HepG2 (cell line): ENCODE results near the gene ASPHD1. TPM values are rescaled to one million over a fixed set of nuclear protein-coding genes. Genes with fewer than 3 reads are reported as not detected.

Experiments
- ERF ChIP-seq: IDR thresholded peaks from 2 replicates; pipeline ENCODE4 v1.6.1; 2018; ENCODE audit warnings: missing biosample characterization, missing genetic modification reagents
- JUN ChIP-seq: sonication (generic); formaldehyde crosslinking; IDR thresholded peaks from 2 replicates; pipeline ENCODE4 v1.4.0; 2020; ENCODE audit warnings: mild to moderate bottlenecking, missing genetic modification reagents
- KDM4B ChIP-seq: sonication (generic); formaldehyde crosslinking; IDR thresholded peaks from 2 replicates; pipeline ENCODE4 v1.4.0; 2020; ENCODE audit warnings: missing genetic modification reagents
- KLF12 ChIP-seq: sonication (generic); formaldehyde crosslinking; IDR thresholded peaks from 2 replicates; pipeline ENCODE4 v1.4.0; 2020; ENCODE audit warnings: missing genetic modification reagents, borderline replicate concordance
- MBNL3 ChIP-seq: fragments of 250-450 bp; sonication (Bioruptor Pico); conservative IDR thresholded peaks from 2 replicates; pipeline ENCODE4 v1.8.0; 2022; ENCODE audit warnings: mild to moderate bottlenecking, inconsistent platforms
- MED1 ChIP-seq: sonication (generic); formaldehyde crosslinking; IDR thresholded peaks from 2 replicates; pipeline ENCODE4 v1.4.0; 2020; ENCODE audit warnings: missing genetic modification reagents
- MYNN ChIP-seq: sonication (generic); formaldehyde crosslinking; IDR thresholded peaks from 2 replicates; pipeline ENCODE4 v1.4.0; 2020; ENCODE audit warnings: mild to moderate bottlenecking, low read depth, missing genetic modification reagents
- NCOA5 ChIP-seq: sonication (generic); formaldehyde crosslinking; IDR thresholded peaks from 2 replicates; pipeline ENCODE4 v1.4.0; 2020; ENCODE audit warnings: missing genetic modification reagents
- ZFP1 ChIP-seq: IDR thresholded peaks from 2 replicates; pipeline ENCODE4 v1.6.1; 2016
- ZNF331 ChIP-seq: sonication (generic); formaldehyde crosslinking; IDR thresholded peaks from 2 replicates; pipeline ENCODE4 v1.4.0; 2020; ENCODE audit warnings: missing genetic modification reagents
- polyA plus RNA-seq, 8 experiments: library from polyadenylated mRNA; depleted of rRNA in 3 of 8; stranded (reverse) in 7 of 8; unstranded in 1 of 8; fragments of >200 nt; fragmentation: Illumina TruSeq in 4 of 8; extraction: Trizol in 4 of 8; gene quantifications; 2 replicates each; pipeline versions ENCODE4 v1.2.1 to v1.2.3, GENCODE V29; 2011 to 2016; ENCODE audit warnings: low read depth in 4 of 8, missing spikeins in 1 of 8, mixed read lengths in 1 of 8; ENCODE audit not compliant: insufficient read depth in 1 of 8
- total RNA-seq, 5 experiments: library from RNA; depleted of rRNA; stranded (reverse); fragments of >200 nt; fragmentation: Illumina TruSeq; extraction: Trizol; gene quantifications; 2 replicates each; pipeline ENCODE4 v1.2.3, GENCODE V29; 2016; ENCODE audit warnings: low read depth in 1 of 5
- TF ChIP-seq, protein P1 (sequence below): sonication (generic); formaldehyde crosslinking; IDR thresholded peaks from 2 replicates; pipeline ENCODE4 v1.4.0; 2020; ENCODE audit warnings: mild to moderate bottlenecking, missing genetic modification reagents
- TF ChIP-seq, protein P2 (sequence below): sonication (generic); formaldehyde crosslinking; IDR thresholded peaks from 2 replicates; pipeline ENCODE4 v1.8.0; 2022; ENCODE audit warnings: missing genetic modification reagents, mild to moderate bottlenecking, borderline replicate concordance
- TF ChIP-seq, protein P3 (sequence below): IDR thresholded peaks from 2 replicates; pipeline ENCODE4 v1.6.1; 2016; ENCODE audit warnings: mild to moderate bottlenecking, missing biosample characterization, missing genetic modification reagents
- TF ChIP-seq, protein P4 (sequence below): IDR thresholded peaks from 2 replicates; pipeline ENCODE4 v1.4.0; 2020; ENCODE audit warnings: mild to moderate bottlenecking, missing genetic modification reagents
- TF ChIP-seq, protein P5 (sequence below): sonication (generic); formaldehyde crosslinking; IDR thresholded peaks from 2 replicates; pipeline ENCODE4 v1.8.0; 2022; ENCODE audit warnings: mild to moderate bottlenecking, missing genetic modification reagents, moderate library complexity
- TF ChIP-seq, protein P6 (sequence below): fragments of 450-650 bp; IDR thresholded peaks from 2 replicates; pipeline ENCODE4 v1.6.1; 2017

ASPHD1 gene
- total and polyA plus RNA-seq, 2 of the 13 experiments (the other 11 are each of a cell fraction or from before 2014, with no cell fraction given), result 13.1 to 19.7 TPM

DNA sequence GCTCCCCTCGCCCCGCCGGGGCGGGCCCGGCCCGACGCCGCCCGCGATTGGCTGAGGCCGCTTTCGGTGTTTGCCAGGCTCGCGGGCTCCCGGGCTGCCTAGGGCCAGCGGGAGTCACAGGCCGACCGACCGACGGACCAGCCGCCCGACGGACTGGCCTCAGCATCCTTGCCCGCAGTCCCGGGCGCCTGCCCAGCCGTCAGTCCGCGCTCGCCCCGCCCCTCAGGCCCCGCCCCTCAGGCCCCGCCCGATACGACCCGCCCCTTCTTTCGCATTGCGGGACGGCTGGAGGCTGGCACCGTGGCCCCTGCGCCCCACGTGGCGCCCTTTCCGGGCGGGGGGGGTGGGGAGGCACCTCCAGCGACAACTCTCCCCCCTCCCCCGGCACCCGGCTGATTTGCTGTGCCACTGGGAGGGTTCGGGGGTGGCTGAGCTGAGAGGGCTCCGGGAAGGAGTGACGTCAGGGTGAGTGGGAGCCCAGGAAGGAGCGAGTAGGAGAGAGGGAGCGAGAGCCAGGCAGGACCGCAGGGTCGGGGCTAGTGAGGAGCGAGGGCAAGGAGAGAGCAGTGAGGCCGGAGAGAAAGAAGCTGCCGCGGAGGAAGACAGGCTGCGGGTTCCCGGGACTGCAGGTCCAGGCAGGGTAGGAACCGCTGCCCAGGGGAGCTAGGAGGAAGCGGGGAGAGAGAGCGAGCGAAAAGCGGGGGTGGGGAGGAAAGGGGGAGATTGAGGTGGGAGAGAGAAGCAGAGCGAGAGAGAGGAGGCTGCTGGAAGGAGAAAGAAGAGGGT lies at the start of gene ASPHD1 (continued):
- TF ChIP-seq, protein P1, sequence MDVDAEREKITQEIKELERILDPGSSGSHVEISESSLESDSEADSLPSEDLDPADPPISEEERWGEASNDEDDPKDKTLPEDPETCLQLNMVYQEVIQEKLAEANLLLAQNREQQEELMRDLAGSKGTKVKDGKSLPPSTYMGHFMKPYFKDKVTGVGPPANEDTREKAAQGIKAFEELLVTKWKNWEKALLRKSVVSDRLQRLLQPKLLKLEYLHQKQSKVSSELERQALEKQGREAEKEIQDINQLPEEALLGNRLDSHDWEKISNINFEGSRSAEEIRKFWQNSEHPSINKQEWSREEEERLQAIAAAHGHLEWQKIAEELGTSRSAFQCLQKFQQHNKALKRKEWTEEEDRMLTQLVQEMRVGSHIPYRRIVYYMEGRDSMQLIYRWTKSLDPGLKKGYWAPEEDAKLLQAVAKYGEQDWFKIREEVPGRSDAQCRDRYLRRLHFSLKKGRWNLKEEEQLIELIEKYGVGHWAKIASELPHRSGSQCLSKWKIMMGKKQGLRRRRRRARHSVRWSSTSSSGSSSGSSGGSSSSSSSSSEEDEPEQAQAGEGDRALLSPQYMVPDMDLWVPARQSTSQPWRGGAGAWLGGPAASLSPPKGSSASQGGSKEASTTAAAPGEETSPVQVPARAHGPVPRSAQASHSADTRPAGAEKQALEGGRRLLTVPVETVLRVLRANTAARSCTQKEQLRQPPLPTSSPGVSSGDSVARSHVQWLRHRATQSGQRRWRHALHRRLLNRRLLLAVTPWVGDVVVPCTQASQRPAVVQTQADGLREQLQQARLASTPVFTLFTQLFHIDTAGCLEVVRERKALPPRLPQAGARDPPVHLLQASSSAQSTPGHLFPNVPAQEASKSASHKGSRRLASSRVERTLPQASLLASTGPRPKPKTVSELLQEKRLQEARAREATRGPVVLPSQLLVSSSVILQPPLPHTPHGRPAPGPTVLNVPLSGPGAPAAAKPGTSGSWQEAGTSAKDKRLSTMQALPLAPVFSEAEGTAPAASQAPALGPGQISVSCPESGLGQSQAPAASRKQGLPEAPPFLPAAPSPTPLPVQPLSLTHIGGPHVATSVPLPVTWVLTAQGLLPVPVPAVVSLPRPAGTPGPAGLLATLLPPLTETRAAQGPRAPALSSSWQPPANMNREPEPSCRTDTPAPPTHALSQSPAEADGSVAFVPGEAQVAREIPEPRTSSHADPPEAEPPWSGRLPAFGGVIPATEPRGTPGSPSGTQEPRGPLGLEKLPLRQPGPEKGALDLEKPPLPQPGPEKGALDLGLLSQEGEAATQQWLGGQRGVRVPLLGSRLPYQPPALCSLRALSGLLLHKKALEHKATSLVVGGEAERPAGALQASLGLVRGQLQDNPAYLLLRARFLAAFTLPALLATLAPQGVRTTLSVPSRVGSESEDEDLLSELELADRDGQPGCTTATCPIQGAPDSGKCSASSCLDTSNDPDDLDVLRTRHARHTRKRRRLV (CRISPR knock-in tag), result 0 out of 2 replicates have a peak, but pooled peaks have one; percentile 10
- TF ChIP-seq, protein P2, sequence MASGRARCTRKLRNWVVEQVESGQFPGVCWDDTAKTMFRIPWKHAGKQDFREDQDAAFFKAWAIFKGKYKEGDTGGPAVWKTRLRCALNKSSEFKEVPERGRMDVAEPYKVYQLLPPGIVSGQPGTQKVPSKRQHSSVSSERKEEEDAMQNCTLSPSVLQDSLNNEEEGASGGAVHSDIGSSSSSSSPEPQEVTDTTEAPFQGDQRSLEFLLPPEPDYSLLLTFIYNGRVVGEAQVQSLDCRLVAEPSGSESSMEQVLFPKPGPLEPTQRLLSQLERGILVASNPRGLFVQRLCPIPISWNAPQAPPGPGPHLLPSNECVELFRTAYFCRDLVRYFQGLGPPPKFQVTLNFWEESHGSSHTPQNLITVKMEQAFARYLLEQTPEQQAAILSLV (CRISPR knock-in tag), result peak; percentile 92; the same call in 1 of the 2 replicates
- TF ChIP-seq MYNN (no peak; the same call in 1 of the 2 replicates), KDM4B (CRISPR knock-in tag) (peak; percentile 62; the same call in 1 of the 2 replicates), MED1 (0 out of 2 replicates have a peak, but pooled peaks have one; percentile 27), ZFP1 (CRISPR knock-in tag) (no peak), ZNF331 (no peak), NCOA5 (no peak), MBNL3 (CRISPR knock-in tag) (no peak), JUN (CRISPR knock-in tag) (peak; percentile 47; the same call in 1 of the 2 replicates), KLF12 (CRISPR knock-in tag) (peak; percentile 98), ERF (peak; percentile 97; the same call in 1 of the 2 replicates)
- TF ChIP-seq, protein P3, sequence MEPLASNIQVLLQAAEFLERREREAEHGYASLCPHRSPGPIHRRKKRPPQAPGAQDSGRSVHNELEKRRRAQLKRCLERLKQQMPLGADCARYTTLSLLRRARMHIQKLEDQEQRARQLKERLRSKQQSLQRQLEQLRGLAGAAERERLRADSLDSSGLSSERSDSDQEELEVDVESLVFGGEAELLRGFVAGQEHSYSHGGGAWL (CRISPR knock-in tag), result peak; percentile 99
- TF ChIP-seq, protein P4, sequence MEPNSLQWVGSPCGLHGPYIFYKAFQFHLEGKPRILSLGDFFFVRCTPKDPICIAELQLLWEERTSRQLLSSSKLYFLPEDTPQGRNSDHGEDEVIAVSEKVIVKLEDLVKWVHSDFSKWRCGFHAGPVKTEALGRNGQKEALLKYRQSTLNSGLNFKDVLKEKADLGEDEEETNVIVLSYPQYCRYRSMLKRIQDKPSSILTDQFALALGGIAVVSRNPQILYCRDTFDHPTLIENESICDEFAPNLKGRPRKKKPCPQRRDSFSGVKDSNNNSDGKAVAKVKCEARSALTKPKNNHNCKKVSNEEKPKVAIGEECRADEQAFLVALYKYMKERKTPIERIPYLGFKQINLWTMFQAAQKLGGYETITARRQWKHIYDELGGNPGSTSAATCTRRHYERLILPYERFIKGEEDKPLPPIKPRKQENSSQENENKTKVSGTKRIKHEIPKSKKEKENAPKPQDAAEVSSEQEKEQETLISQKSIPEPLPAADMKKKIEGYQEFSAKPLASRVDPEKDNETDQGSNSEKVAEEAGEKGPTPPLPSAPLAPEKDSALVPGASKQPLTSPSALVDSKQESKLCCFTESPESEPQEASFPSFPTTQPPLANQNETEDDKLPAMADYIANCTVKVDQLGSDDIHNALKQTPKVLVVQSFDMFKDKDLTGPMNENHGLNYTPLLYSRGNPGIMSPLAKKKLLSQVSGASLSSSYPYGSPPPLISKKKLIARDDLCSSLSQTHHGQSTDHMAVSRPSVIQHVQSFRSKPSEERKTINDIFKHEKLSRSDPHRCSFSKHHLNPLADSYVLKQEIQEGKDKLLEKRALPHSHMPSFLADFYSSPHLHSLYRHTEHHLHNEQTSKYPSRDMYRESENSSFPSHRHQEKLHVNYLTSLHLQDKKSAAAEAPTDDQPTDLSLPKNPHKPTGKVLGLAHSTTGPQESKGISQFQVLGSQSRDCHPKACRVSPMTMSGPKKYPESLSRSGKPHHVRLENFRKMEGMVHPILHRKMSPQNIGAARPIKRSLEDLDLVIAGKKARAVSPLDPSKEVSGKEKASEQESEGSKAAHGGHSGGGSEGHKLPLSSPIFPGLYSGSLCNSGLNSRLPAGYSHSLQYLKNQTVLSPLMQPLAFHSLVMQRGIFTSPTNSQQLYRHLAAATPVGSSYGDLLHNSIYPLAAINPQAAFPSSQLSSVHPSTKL (CRISPR knock-in tag), result peak; percentile 44
- TF ChIP-seq, protein P5, sequence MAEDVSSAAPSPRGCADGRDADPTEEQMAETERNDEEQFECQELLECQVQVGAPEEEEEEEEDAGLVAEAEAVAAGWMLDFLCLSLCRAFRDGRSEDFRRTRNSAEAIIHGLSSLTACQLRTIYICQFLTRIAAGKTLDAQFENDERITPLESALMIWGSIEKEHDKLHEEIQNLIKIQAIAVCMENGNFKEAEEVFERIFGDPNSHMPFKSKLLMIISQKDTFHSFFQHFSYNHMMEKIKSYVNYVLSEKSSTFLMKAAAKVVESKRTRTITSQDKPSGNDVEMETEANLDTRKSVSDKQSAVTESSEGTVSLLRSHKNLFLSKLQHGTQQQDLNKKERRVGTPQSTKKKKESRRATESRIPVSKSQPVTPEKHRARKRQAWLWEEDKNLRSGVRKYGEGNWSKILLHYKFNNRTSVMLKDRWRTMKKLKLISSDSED (CRISPR knock-in tag), result no peak
- TF ChIP-seq, protein P6, sequence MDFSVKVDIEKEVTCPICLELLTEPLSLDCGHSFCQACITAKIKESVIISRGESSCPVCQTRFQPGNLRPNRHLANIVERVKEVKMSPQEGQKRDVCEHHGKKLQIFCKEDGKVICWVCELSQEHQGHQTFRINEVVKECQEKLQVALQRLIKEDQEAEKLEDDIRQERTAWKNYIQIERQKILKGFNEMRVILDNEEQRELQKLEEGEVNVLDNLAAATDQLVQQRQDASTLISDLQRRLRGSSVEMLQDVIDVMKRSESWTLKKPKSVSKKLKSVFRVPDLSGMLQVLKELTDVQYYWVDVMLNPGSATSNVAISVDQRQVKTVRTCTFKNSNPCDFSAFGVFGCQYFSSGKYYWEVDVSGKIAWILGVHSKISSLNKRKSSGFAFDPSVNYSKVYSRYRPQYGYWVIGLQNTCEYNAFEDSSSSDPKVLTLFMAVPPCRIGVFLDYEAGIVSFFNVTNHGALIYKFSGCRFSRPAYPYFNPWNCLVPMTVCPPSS, result no peak
